ENCODE results near the gene COG3. TPM values are rescaled to one million over a fixed set of nuclear protein-coding genes. Genes with fewer than 3 reads are reported as not detected.

Gene COG3
- total and polyA plus RNA-seq, 2 of the 13 experiments (the other 11 are each of a cell fraction or from before 2014, with no cell fraction given), result 37.8 to 47.5 TPM

- TF ChIP-seq, protein P1, sequence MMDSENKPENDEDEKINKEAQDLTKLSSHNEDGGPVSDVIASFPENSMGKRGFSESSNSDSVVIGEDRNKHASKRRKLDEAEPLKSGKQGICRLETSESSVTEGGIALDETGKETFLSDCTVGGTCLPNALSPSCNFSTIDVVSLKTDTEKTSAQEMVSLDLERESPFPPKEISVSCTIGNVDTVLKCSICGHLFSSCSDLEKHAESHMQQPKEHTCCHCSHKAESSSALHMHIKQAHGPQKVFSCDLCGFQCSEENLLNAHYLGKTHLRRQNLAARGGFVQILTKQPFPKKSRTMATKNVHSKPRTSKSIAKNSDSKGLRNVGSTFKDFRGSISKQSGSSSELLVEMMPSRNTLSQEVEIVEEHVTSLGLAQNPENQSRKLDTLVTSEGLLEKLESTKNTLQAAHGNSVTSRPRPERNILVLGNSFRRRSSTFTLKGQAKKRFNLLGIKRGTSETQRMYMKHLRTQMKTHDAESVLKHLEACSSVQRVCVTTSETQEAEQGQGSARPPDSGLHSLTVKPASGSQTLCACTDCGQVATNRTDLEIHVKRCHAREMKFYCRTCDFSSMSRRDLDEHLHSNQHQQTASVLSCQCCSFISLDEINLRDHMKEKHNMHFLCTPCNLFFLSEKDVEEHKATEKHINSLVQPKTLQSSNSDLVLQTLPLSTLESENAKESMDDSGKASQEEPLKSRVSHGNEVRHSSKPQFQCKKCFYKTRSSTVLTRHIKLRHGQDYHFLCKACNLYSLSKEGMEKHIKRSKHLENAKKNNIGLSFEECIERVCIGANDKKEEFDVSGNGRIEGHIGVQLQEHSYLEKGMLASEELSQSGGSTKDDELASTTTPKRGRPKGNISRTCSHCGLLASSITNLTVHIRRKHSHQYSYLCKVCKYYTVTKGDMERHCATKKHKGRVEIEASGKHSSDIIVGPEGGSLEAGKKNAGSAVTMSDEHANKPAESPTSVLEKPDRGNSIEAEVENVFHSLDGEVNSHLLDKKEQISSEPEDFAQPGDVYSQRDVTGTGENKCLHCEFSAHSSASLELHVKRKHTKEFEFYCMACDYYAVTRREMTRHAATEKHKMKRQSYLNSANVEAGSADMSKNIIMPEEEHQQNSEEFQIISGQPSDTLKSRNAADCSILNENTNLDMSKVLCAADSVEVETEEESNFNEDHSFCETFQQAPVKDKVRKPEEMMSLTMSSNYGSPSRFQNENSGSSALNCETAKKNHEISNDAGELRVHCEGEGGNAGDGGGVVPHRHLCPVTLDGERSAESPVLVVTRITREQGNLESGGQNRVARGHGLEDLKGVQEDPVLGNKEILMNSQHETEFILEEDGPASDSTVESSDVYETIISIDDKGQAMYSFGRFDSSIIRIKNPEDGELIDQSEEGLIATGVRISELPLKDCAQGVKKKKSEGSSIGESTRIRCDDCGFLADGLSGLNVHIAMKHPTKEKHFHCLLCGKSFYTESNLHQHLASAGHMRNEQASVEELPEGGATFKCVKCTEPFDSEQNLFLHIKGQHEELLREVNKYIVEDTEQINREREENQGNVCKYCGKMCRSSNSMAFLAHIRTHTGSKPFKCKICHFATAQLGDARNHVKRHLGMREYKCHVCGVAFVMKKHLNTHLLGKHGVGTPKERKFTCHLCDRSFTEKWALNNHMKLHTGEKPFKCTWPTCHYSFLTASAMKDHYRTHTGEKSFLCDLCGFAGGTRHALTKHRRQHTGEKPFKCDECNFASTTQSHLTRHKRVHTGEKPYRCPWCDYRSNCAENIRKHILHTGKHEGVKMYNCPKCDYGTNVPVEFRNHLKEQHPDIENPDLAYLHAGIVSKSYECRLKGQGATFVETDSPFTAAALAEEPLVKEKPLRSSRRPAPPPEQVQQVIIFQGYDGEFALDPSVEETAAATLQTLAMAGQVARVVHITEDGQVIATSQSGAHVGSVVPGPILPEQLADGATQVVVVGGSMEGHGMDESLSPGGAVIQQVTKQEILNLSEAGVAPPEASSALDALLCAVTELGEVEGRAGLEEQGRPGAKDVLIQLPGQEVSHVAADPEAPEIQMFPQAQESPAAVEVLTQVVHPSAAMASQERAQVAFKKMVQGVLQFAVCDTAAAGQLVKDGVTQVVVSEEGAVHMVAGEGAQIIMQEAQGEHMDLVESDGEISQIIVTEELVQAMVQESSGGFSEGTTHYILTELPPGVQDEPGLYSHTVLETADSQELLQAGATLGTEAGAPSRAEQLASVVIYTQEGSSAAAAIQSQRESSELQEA (CRISPR knock-in tag; IDR thresholded peaks at IDR 0.05; ENCODE audit: not compliant biosample characterization), result no peak
- TF ChIP-seq ZSCAN9 (CRISPR knock-in tag; IDR thresholded peaks at IDR 0.05; ENCODE audit: borderline replicate concordance), result no peak
- TF ChIP-seq ZNF646 (CRISPR knock-in tag; IDR thresholded peaks at IDR 0.05), result no peak
- no peak for TF ChIP-seq ZNF672 (CRISPR knock-in tag; IDR thresholded peaks at IDR 0.05)
- TF ChIP-seq ZNF543 (CRISPR knock-in tag; IDR thresholded peaks at IDR 0.05), result no peak
- TF ChIP-seq THYN1 (CRISPR knock-in tag; IDR thresholded peaks at IDR 0.05; ENCODE audit: borderline replicate concordance, low read depth), result no peak
- TF ChIP-seq, protein P2, sequence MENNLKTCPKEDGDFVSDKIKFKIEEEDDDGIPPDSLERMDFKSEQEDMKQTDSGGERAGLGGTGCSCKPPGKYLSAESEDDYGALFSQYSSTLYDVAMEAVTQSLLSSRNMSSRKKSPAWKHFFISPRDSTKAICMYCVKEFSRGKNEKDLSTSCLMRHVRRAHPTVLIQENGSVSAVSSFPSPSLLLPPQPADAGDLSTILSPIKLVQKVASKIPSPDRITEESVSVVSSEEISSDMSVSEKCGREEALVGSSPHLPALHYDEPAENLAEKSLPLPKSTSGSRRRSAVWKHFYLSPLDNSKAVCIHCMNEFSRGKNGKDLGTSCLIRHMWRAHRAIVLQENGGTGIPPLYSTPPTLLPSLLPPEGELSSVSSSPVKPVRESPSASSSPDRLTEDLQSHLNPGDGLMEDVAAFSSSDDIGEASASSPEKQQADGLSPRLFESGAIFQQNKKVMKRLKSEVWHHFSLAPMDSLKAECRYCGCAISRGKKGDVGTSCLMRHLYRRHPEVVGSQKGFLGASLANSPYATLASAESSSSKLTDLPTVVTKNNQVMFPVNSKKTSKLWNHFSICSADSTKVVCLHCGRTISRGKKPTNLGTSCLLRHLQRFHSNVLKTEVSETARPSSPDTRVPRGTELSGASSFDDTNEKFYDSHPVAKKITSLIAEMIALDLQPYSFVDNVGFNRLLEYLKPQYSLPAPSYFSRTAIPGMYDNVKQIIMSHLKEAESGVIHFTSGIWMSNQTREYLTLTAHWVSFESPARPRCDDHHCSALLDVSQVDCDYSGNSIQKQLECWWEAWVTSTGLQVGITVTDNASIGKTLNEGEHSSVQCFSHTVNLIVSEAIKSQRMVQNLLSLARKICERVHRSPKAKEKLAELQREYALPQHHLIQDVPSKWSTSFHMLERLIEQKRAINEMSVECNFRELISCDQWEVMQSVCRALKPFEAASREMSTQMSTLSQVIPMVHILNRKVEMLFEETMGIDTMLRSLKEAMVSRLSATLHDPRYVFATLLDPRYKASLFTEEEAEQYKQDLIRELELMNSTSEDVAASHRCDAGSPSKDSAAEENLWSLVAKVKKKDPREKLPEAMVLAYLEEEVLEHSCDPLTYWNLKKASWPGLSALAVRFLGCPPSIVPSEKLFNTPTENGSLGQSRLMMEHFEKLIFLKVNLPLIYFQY (CRISPR knock-in tag; IDR thresholded peaks at IDR 0.05; ENCODE audit: borderline replicate concordance), result no peak
- no peak for TF ChIP-seq TOE1 (CRISPR knock-in tag; IDR thresholded peaks at IDR 0.05)
Measured at GRCh38 chr13:45422731-45423292, 41.9 kb upstream of the COG3 start (continued).
